Erythroblast (primary cell): Measurements from ENCODE around the gene PCDH8.

Source experiments
- DNase-seq, 2 experiments: peaks; one replicate each; lab custom pipeline; 2025; lab: John Stamatoyannopoulos, UW
- GATA1 ChIP-seq: IDR thresholded peaks from 2 replicates; pipeline ENCODE4 v1.6.1; 2011; ENCODE audit warnings: low read depth, mild to moderate bottlenecking, control low read depth, low read length, moderate library complexity
- POLR2A ChIP-seq: IDR thresholded peaks from 2 replicates; pipeline ENCODE4 v1.6.1; 2011; ENCODE audit warnings: mild to moderate bottlenecking, low read length

Gene PCDH8

GRCh38 chr13:52815330-52815729 is 33.1 kb downstream of the PCDH8 start:
- no peak for DNase-seq
- TF ChIP-seq GATA1 (no peak), POLR2A (no peak)

GRCh38 chr13:52812941-52813340 is 35.5 kb downstream of the PCDH8 start:
- DNase-seq: no peak
- TF ChIP-seq GATA1: no peak
- no peak for TF ChIP-seq POLR2A

GRCh38 chr13:52811841-52812240 is 36.6 kb downstream of the PCDH8 start:
- no peak for TF ChIP-seq GATA1
- TF ChIP-seq POLR2A: no peak
- no peak for DNase-seq

- TF ChIP-seq GATA1 (no peak), POLR2A (no peak)
- DNase-seq: no peak
These were observed 37.9 kb downstream of the PCDH8 start for GRCh38 chr13:52810526-52810925.

GRCh38 chr13:52810011-52810410 is 38.4 kb downstream of the PCDH8 start:
- no peak for TF ChIP-seq GATA1
- TF ChIP-seq POLR2A: no peak
- DNase-seq: no peak

- TF ChIP-seq POLR2A: no peak
- TF ChIP-seq GATA1: no peak
- peak; percentile 86 for DNase-seq
These were observed 39.1 kb downstream of the PCDH8 start for GRCh38 chr13:52809310-52809769.

GRCh38 chr13:52808842-52809219 is 39.6 kb downstream of the PCDH8 start:
- no peak for TF ChIP-seq GATA1
- no peak for TF ChIP-seq POLR2A
- no peak for DNase-seq

- no peak for TF ChIP-seq POLR2A
- DNase-seq: no peak
These were observed 42.4 kb downstream of the PCDH8 start for GRCh38 chr13:52806029-52806428.

GRCh38 chr13:52804202-52804641 is 44.2 kb downstream of the PCDH8 start:
- TF ChIP-seq POLR2A (no peak), GATA1 (no peak)
- no peak for DNase-seq

GRCh38 chr13:52800856-52801255 is 47.6 kb downstream of the PCDH8 start:
- TF ChIP-seq POLR2A: no peak
- no peak for DNase-seq

- no peak for DNase-seq
- TF ChIP-seq GATA1 (no peak), POLR2A (no peak)
These were observed 49.5 kb downstream of the PCDH8 start for GRCh38 chr13:52798770-52799430.

- DNase-seq: no peak
- no peak for TF ChIP-seq POLR2A
- no peak for TF ChIP-seq GATA1
These were observed 51.3 kb downstream of the PCDH8 start for GRCh38 chr13:52797176-52797575.

GRCh38 chr13:52794589-52794988 is 53.9 kb downstream of the PCDH8 start:
- TF ChIP-seq POLR2A (no peak), GATA1 (no peak)
- no peak for DNase-seq

GRCh38 chr13:52793515-52794061 is 54.9 kb downstream of the PCDH8 start:
- no peak for DNase-seq
- TF ChIP-seq POLR2A (no peak), GATA1 (no peak)
